GM21447 (cell line): ENCODE results near the gene BRSK2.

Source experiments
- ATAC-seq: cut with Tn5 transposase; IDR thresholded peaks from one replicate; pipeline ENCODE4 v1.9.1; 2021; ENCODE audit not compliant: unreplicated experiment

BRSK2 gene

DNA sequence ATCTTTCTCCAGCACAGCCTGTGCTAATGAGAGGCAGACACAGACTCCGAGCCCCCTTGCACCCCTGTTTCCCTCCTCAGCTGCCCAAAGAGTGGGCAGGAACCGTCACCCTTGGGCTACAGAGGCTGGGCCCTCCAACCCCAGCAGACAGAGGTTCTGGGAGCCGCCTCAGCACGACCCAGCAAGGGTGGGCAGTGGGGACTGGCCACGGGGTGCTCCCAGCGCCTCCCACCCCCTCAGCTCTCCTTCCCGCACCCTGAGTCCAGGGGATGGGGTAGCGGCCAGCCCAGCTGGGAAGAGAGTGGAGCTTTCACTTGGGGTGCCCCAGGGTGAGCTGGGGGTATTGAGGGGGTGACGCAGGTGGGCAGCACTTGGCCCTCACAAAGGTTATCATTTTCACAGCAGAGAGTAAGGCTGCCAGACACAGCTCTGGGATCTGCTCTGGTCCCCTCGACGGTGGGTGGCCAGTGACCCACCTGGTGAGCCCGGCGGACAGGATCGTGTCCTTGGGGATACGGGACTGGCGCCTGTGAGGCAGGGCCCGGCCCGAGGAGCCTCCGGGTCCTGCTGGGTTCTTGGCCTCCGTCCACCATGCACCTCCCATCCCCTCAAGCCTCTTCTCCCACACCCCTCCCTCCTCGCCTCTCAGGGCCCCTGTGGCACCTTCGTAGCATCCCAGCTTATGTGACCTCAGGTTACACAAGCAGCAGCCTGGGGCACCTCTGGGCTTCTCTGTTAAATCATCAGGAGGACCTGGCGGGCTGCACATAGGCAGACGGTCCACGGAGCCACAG is 14.4 kb upstream of the BRSK2 start:
- no peak for ATAC-seq

DNA sequence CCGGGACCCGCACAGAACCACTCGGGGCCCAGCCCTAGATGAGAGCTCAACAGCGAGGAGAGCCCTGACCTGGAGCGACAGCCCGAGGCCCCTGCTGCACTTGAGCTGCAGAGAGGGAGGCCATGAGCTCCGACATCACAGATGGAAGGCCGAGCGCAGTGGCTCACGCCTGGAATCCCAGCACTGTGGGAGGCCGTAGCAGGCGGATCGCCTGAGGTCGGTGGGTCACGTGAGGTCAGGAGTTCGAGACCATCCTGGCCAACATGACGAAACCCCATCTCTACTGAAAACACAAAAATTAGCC is 13.8 kb upstream of the BRSK2 start:
- no peak for ATAC-seq

DNA sequence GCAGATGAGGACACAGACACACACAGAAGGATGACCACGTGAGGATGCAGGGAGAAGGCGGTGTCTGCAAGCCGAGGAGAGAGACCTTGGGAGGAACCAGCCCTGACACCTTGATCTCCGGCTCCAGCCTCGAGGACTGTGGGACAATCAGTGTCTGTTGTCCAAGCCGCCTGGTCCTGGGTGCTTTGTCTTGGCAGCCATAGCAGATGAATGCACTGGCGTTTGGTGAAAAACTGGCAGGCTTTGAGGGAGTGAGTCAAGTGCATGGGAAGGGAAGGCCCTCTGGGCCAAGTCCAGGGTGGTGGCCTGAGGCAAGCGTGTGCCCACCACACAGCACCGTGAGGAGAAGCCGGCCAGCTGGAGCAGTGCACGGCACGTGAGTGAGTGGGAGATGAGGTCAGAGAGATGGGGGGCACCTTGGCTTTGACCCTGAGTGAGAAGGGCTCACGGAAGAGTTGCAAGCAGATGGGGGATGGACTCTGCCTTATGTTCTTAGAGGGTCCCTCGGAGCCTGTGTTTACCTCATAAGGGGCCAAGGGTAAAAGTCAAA is 12.4 kb upstream of the BRSK2 start:
- no peak for ATAC-seq

DNA sequence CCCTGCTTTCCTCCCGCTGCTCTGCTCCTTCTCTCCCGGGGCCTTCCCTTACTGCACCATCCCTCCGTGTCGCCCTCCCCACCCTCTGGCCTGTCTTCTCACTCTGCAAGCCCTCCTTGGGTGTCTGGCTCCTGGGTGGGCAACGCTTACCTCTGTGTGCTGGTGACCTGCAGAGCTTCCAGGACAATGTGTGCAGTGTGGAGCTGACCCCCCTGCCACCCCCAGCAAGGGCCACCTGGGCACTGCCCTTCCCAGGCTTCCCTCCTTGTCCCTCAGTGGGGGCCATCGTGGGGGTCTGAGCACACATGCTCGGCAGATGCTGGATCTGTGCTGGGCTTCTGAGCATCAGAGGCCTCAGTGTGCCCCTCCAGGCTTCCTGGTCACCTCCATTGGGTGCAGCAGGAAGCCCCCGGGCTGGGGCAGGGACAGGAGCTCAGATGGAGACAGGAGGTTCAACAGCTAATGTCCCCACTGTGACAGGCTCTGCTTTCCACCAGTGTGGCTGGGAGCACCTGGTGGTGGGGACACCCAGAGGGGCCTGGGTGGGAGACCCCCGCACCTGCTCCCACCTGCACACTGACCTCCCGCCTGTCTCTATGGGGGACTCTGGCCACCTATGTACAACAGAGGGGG is 7.8 kb upstream of the BRSK2 start:
- no peak for ATAC-seq

DNA sequence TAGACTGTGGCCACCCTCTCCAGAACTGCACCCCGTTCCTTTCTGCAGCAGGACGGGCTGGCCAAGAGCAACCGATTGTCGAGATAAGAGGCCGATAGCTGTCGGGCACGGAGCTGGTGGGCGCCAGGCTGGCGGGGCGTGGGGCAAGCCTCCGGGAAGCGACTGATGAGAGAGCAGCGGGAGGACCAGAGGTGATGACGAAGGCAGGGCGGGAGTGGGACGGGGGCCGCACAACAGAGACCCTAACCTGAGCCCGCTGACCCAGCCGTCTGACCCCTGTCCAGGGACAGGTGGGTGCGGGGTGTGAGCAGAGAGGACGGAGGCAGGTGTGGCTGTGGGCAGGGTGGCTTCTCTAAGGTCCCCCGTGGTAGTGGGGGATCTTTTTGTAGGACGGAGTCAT is 7.3 kb upstream of the BRSK2 start:
- no peak for ATAC-seq

DNA sequence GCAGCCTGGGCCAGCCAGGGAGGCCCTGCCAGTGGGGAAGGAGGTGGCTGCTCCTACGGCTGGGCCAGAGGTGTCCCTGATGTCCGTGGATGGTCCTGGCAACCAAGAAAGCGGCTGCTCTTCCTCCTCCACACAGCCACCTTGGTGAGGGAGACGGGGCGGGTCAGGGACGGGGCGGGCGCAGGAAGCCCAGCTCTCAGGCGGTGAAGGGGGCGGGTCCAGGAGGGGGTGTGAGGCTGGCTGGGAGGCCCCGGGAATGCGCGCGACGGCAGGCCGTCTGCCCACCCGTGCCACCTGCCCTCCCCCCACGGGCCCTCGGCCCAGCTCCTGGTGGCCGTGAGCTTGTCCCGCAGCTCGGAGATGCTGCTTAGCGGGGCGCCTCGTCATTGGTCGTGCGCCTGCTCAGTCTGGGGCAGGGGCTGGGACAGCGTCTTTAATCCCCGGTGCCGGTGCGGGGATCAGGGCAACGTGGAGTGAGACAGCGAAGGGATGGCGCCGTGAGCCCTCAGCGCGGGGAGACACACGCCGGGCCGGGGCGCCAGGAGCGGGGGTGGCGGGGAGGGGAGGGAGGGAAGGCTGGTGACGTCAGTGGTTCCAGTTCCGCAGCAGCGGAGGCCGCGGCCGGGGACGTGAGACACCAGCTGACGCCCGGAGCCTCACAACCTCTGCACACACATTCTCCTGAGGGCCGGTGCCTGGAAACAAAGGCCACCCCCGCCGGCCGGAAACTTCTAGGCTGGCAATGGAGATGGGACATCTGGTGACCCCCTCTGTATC is 6.7 kb upstream of the BRSK2 start:
- ATAC-seq = peak; percentile 82

DNA sequence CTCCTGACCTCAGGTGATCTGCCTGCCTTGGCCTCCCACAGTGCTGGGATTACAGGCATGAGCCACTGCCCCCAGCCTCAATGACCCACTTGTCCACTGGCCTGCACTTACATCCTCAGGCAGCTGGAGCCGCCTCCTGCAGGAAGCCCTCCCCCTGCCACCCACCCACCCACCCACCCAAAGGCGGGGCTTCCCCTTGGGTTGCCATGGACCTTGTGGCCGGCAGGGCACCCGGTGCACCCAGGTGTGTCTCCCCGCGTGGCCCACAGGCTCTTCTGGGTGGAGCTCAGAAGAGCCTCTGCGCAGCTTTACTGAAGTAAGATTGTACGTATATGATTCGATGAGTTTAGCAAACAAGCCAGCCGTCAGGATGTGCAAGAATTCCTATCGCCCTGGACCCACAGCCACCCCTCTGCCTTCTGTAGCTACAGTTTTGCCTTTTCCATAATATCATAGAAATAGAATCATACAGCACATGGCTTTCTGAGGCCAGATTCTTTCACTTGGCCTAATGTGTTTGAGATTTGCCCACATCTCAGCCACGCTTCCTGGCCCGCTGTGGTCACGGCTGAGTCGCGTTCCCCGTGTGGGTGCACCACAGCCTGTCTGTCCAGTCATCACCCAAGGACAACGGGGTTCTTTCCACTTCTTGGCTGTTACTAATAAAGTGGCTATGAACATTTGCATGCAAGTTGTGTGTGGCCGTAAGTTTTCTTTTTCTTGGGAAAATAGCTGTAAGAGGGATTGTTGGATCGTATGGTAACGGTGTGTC is 5.3 kb upstream of the BRSK2 start:
- no peak for ATAC-seq

DNA sequence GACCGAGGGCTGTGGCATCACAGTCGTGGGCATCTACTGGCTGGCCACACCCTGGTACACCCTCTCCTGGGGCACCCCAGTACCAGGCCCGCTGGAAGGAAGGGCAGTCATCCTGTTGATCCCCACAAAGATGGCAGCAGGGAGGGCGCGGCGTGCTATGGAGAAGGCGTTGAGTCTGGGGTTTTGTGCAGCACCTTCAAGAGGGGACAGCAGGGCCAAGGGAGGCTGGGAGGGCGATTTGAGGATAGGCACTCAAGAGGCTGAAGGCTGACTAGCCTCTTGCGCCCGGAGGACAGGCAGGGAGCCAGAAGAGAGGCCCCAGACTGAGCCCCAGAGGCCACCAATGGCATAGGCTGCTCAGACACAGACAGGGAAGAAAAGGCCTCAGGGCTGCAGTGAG is 2.2 kb upstream of the BRSK2 start:
- no peak for ATAC-seq

DNA sequence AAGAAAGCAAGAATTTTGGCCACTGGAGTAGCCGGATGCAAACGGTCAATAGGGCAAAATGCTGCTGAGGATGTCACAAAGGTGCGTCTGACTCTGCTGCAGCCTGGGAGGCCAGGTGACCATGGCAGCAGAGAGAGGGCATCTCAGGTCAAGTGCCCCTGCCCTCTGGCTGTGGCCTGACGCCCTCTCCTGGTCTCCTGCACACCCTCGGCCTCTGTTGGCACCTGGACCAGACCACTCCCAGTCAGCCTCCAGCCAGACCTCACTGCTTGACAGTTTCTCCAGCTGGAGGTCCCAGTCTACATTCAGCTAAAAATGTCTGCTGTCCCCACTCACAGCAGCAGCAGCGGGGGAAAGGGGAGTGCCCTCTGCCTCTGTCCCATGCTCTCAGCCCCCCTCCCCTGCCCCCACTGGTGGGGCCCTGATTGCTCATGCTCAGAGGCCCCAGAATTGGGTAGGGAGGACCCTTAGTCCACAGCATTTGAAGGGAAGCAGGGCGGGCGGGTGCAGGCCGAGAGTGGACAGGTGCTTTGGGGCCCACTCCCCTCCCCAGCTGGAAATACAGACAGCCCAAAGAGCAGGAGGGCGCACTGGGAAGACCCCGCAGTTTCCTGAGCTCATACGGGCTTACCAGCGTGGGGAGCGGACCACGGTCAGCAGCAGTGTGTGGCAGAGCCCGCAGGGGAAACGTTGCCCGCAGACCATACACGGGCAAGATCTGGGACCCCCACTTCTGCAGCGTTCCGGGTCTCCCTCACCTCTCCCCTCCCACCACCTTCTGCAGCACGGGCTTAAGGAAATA is 1.6 kb upstream of the BRSK2 start:
- ATAC-seq = no peak

DNA sequence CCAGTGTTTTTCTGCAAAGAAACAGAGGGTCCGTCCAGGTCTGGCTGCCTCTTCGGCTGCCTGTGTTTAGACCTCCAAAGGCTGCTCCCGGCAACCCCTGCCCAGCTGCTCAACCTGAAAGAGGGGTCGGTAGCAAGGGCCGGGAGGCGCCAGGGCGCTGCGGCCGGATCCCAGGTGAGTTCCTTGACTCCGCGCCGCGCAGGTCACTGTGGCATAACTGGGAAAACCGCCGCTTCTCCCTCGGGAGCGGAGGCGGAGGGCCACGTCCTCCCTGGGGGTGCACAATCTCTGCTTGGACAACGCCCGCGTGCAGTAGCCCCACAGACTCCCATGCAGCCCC is 1.0 kb upstream of the BRSK2 start:
- no peak for ATAC-seq

DNA sequence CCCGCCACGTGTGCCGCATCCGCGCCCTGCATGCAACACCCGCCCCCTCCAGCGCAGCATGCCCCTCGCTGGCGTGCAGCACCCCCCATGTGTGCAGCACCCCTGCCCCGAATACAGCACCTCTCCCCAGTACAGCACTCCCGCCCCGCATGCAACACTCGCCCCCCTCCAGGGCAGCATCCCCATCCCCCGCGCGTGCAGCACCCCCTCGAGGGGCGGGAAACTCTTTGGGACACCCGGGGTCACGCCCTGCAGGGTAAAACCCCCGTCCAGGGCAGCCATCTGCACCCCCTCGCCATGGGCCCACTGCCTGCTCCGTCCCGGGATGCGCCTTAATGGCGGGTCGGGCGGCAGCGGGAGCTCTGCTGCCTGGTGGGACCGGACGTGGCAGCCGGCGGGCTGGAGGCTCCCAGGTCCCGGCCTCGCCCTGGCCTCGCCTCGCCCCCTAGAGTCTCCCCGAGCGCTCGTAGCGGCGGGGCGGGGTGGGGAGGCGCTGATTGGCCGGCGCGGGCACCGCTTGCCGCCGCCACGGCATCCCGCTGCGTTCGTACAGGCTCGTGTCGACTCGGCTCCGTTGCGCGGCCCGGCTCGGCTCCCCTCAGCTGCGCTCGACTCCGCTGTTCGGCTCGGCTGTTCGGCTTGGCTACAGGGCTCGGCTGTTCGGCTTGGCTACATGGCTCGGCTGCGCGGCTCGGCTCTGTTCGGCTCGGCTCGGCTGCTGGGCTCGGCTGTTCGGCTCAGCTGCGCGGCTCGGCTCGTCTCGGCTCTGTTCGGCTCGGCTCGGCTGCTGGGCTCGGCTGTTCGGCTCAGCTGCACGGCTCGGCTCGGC is 417 bp upstream of the BRSK2 start:
- ATAC-seq = peak; percentile 92

DNA sequence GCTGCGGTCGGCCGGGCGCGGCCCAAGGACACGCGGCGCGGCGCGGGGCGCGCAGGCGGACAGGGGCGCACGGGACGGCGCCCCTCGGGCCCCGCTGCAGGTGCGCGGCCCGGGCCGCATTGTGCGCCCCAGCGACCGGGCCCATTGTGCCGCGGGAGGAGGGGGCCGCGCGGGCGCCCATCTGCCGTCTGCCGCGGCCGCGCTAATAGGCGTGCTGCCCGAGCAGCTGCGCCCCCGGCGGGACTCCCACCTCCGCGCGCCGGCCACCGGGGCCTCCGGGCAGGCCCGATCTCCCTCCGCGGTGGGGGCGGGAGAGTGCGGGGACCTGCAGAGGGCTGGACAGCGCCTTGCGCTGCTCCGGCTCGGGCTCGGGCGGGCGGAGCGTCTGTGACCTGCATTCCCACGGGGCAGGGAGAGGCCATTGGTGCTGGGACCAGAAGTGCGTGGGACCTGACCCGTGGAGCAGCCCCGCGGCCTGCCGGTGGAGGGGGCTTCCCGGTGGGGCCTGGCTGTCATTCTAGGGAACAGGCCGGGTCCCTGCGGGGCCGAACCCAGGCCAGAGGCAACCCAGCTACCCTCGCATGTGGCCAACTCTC is 933 bp downstream of the BRSK2 start:
- ATAC-seq = no peak

DNA sequence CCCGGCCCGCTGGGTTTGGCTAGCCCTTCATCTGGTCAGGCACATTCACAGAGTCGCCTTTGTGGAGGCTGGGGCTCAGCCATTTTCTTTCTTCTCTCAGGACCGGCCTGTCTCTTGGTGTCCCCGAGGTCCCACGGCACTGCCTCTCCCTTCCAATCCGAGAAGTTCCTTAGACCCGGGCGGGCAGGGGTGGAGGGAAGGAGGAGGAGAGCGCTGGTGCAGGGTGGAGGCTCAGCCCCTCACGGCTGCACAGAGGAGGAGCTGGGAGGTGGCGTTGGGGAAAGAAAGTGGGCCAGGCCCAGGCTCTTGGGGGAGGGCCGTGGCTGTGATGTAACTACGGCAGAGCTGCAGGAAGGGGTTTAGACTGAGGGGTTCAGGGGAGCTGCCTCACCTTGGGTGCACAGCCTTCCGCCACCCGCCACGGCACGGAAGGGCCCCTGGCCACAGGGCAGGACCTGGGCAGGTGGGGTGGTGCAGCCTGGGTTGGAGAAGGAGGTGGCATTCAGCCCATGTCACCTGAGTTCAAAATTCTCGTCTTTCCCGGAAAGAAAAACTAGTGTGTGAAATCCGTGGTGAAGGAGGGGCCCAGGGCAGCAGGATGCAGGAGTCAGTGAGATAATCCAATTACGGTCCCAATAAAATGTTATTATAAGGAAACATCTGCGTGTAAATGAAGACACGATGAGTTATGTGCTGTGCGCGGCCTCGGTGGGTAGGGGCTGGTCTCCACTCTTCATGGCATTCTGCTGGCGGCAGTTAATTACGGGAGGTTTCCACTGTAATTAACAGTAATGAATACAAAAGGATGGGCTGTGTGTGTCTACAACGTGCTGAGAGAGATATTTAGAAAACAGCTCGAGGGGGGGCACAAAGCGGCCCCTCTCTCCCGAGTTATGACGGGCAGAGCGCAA is 1.7 kb downstream of the BRSK2 start:
- ATAC-seq = no peak

DNA sequence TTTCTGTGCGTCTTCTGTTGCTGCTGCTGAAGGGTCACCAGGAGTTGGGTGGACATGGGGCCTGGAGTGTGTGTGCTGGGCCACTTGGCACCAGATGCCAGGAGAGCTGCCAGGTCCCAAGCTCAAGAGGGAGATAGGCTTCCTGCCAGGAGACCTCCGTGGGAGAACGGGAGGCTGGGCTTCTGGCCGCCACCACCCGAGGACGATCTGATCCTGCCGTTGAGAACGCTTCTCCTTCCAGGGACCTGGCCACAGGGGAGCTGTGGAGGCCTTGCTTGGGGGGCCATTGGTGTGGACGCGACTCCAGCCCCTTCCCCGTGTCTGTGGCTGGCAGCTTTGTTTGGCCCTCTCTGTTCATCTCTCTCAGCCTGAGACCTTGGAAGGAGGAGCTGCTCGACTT is 2.4 kb downstream of the BRSK2 start:
- no peak for ATAC-seq

DNA sequence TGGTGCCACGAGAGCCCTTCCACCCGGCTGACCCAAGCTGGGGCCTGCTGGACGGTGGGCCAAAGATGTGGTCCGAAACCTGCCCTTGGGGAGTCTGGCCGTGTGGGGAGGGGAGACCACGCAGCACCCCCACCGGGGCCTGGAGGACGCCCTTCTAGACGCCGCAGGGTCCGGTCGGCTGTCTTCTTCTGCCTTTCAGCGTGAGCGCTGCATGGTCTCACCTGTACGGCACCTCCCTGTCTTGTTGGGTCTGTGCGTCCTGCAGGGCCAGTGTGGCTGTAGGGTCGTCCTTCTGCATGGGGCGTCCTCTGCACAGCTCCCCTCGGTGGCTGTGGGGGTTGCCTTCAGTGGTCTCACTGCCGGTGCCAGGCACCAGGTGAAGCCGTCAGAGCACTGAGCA is 2.8 kb downstream of the BRSK2 start:
- no peak for ATAC-seq

DNA sequence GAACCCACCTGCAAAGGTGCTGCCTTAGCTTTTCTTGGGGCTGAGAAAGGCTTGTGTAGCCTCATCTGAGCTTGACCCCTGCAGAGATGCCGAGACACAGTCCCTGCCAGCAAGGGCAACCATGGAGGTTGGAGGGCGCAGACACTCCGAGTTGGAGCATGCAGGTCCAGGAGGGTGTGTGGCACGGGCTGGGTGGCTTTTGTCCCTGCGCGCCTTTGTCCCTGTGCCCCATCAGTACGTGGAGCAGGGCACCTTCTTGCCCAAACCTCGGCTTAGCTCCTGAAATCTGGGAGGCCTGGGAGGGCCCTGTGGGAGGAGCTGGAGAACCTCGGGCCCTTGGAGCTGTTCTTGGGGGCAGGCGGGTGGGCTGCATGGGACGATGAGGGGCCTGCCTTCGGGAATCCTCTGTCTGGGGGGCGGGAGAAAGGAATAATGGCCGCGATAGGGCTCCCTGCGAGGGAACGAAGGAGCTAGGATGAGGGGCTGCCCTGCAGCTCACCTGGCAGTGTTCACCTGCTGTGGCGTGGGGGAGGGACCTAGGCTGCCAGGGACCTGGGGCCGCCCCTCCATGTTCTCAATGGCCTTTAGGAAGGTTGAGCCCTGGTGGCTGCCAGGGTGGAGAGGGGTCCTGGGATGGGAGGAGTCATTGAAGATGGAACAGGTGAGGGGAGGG is 3.4 kb downstream of the BRSK2 start:
- no peak for ATAC-seq

DNA sequence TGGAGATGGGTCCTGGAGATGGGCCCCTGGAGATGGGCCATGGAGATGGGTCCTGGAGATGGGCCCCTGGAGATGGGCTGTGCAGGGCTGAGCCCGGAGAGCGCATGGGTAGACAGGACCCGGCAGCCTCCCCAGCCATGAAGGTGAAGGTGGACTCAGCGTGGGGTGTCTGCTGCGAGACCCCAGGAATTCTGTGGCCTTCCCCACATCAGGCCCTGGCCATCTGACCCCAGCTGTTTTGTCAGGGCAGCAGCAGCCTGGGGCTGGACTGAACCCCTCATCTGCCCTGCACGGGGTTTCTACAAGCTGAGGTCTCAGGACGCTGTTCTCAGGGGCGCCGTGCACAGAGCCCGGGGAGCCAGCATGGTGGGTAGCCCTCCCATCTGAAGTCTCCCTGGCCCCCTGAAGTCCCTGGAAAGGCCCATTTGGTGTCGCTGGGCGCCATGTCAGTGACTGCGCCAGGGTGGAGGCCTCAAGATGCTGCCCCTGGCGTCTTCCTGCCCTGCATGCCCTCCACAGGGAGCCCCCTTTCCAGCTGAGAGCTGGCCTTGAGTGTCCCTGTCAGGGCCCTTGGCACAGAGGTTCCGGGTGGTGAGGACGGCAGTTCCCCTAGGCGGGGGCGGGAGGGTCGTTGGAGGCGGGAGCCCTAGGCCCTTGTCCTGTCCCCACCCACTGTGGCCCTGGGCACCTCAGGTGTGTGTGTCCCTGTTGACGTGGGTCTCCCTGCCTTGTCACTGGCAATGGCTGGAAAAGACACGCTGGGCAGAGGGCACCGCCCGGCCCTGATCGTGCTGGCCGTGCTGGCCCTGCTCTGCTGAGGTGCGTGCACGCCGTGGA is 5.4 kb downstream of the BRSK2 start:
- ATAC-seq = no peak
